Measurements from ENCODE around the gene PAPSS1. TPM values are rescaled to one million over a fixed set of nuclear protein-coding genes. Genes with fewer than 3 reads are reported as not detected.
"Not testable (repeated sequence)": the region's sequence is repeated elsewhere in the genome, so short reads cannot be mapped to it uniquely, and the experiment has no call there.

PAPSS1 gene
- total RNA-seq, 1 donor from 2014 or later: 60.3 TPM

GRCh38 chr4:107701565-107701964 lies 18.5 kb downstream of the PAPSS1 start:
- no peaks in the 10 kb centered on the region for H3K36me3 ChIP-seq (ENCODE audit: control insufficient read depth, insufficient read depth, low read length)
- TF ChIP-seq CTCF (IDR thresholded peaks at IDR 0.05; ENCODE audit: insufficient read depth, low read length, poor library complexity, severe bottlenecking): no peak
- no peak for DNase-seq (ENCODE audit: low read depth)
- H3K4me3 ChIP-seq (ENCODE audit: low read depth, low read length): no peak overlapping the region
- no peaks in the 10 kb centered on the region for H3K27me3 ChIP-seq (ENCODE audit: control insufficient read depth, insufficient read depth, low read length)

DNA sequence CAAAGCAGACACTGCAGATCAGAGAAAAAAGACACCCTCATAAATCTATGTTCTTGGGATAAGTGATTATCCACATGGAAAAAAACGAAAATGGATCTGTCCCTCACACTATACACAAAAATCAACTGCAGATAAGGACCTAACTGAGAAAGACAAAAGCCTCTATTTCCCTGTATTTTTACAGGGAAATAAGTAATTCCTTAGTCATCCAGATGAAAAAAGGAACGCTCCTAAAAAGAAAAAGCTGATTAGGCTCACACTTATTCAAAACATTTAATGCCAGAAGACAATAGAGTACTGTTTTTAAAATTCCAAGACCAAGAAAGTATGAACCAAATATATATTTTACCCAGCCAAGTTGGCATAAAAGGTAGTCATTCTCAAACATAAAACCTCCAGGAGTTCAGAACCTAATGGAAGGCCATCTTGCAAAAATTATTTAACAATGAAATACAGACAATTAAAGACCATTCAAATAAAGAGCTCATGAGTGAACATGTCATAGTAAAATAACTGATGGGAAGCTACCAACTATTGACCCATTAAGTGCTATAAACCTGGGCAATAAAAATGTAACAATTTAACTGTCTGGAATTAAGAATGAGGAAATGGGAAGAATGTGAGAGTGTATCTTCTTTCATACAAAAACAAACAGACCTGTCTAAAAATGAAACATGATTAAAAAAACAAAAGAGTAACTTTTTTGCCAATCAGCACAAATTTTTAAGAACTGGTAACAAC lies 20.4 kb downstream of the PAPSS1 start:
- no peak for TF ChIP-seq CTCF (IDR thresholded peaks at IDR 0.05; ENCODE audit: insufficient read depth, low read length, poor library complexity, severe bottlenecking)
- no peaks in the 10 kb centered on the region for H3K27me3 ChIP-seq (ENCODE audit: control insufficient read depth, insufficient read depth, low read length)
- no peak for DNase-seq (ENCODE audit: low read depth)

GRCh38 chr4:107696187-107696586 lies 23.8 kb downstream of the PAPSS1 start:
- H3K36me3 ChIP-seq (ENCODE audit: control insufficient read depth, insufficient read depth, low read length); H3K4me3 ChIP-seq (ENCODE audit: low read depth, low read length); DNase-seq (ENCODE audit: low read depth); H3K27me3 ChIP-seq (ENCODE audit: control insufficient read depth, insufficient read depth, low read length): not testable (repeated sequence)

More for the DNA sequence above, 20.4 kb downstream of the PAPSS1 start:
- H3K4me3 ChIP-seq (ENCODE audit: low read depth, low read length): no peak overlapping the region
- H3K36me3 ChIP-seq (ENCODE audit: control insufficient read depth, insufficient read depth, low read length): no peaks in the 10 kb centered on the region

DNA sequence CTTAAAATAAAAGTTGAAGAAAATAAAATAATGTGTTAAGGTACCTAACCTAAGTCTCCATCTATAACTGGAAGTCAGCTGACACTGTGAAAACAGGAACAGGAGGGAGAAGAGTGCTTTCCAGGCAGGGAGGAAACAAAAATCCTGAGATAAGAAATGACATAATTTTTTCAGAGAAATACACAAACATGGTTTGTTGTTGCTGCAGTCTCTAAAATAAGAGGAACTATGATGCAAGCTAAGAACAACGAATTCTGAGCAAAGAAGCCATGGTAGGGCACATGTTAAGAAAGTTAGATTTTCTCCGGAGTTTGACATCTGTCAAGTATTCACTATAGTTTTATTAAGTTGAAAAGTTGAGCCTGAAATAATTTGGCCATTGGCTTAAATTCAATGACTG lies 26.9 kb downstream of the PAPSS1 start:
- Histone ChIP-seq H3K36me3 (ENCODE audit: control insufficient read depth, insufficient read depth, low read length) (no peaks in the 10 kb centered on the region), H3K27me3 (ENCODE audit: control insufficient read depth, insufficient read depth, low read length) (no peaks in the 10 kb centered on the region), H3K4me3 (ENCODE audit: low read depth, low read length) (no peak overlapping the region)
- no peak for DNase-seq (ENCODE audit: low read depth)
- TF ChIP-seq CTCF (IDR thresholded peaks at IDR 0.05; ENCODE audit: insufficient read depth, low read length, poor library complexity, severe bottlenecking): no peak

- no peak overlapping the region for H3K4me3 ChIP-seq (ENCODE audit: low read depth, low read length)
- TF ChIP-seq CTCF (IDR thresholded peaks at IDR 0.05; ENCODE audit: insufficient read depth, low read length, poor library complexity, severe bottlenecking): no peak
Measured at GRCh38 chr4:107692202-107692601, 27.8 kb downstream of the PAPSS1 start.

GRCh38 chr4:107691378-107691777 lies 28.7 kb downstream of the PAPSS1 start:
- TF ChIP-seq CTCF (IDR thresholded peaks at IDR 0.05; ENCODE audit: insufficient read depth, low read length, poor library complexity, severe bottlenecking): no peak
- no peaks in the 10 kb centered on the region for H3K27me3 ChIP-seq (ENCODE audit: control insufficient read depth, insufficient read depth, low read length)
- DNase-seq (ENCODE audit: low read depth): no peak
- no peak overlapping the region for H3K4me3 ChIP-seq (ENCODE audit: low read depth, low read length)
- H3K36me3 ChIP-seq (ENCODE audit: control insufficient read depth, insufficient read depth, low read length): no peaks in the 10 kb centered on the region

More at GRCh38 chr4:107692202-107692601, 27.8 kb downstream of the PAPSS1 start:
- no peak for DNase-seq (ENCODE audit: low read depth)
- Histone ChIP-seq H3K27me3 (ENCODE audit: control insufficient read depth, insufficient read depth, low read length) (no peaks in the 10 kb centered on the region), H3K36me3 (ENCODE audit: control insufficient read depth, insufficient read depth, low read length) (no peaks in the 10 kb centered on the region)
